HEK293T (cell line): Measurements from ENCODE around the gene CUL9.

Experiments used
- ARNT ChIP-seq: fragments of 450-650 bp; IDR thresholded peaks from 2 replicates; pipeline ENCODE4 v1.6.1; 2017; ENCODE audit warnings: mild to moderate bottlenecking
- BHLHE40 ChIP-seq: fragments of 450-650 bp; IDR thresholded peaks from 2 replicates; pipeline ENCODE4 v1.6.1; 2016; ENCODE audit warnings: mild to moderate bottlenecking, moderate library complexity, borderline replicate concordance
- ELF4 ChIP-seq: fragments of 450-650 bp; IDR thresholded peaks from 2 replicates; pipeline ENCODE4 v1.6.1; 2017; ENCODE audit warnings: antibody characterized with exemption
- FOXA1 ChIP-seq: fragments of 450-650 bp; IDR thresholded peaks from 2 replicates; pipeline ENCODE4 v1.6.1; 2016; ENCODE audit warnings: mild to moderate bottlenecking
- FOXK2 ChIP-seq: fragments of 450-650 bp; IDR thresholded peaks from 2 replicates; pipeline ENCODE4 v1.6.1; 2016; ENCODE audit warnings: mild to moderate bottlenecking
- FOXM1 ChIP-seq: fragments of 450-650 bp; IDR thresholded peaks from 2 replicates; pipeline ENCODE4 v1.6.1; 2017; ENCODE audit warnings: mild to moderate bottlenecking, borderline replicate concordance
- L3MBTL2 ChIP-seq: fragments of 450-650 bp; conservative IDR thresholded peaks from 2 replicates; pipeline ENCODE4 v1.6.1; 2016; ENCODE audit warnings: mild to moderate bottlenecking
- LEF1 ChIP-seq: fragments of 450-650 bp; IDR thresholded peaks from 2 replicates; pipeline ENCODE4 v1.6.1; 2017; ENCODE audit warnings: mild to moderate bottlenecking, borderline replicate concordance
- PKNOX1 ChIP-seq: fragments of 450-650 bp; IDR thresholded peaks from 2 replicates; pipeline ENCODE4 v1.6.1; 2016
- ZNF384 ChIP-seq: fragments of 450-650 bp; IDR thresholded peaks from 2 replicates; pipeline ENCODE4 v1.6.1; 2016

- TF ChIP-seq ELF4 (no peak), FOXK2 (no peak), ARNT (no peak), LEF1 (no peak), L3MBTL2 (no peak), FOXA1 (no peak), FOXM1 (no peak), PKNOX1 (no peak), BHLHE40 (no peak), ZNF384 (no peak)
Observed at GRCh38 chr6:43203029-43203717, 21.2 kb downstream of the CUL9 start.
